HCT116 (cell line): ENCODE measurements around the gene NCBP2L.

Experiments used
- CTCF ChIP-seq, 3 experiments: fragments of 200-600 bp in 1 of 3; sonication (generic) in 1 of 3; IDR thresholded peaks in 2 of 3; conservative IDR thresholded peaks in 1 of 3; 2 replicates each; pipeline ENCODE4 v1.5.1; 2012 to 2017; ENCODE audit warnings: low read depth in 2 of 3, low read length in 2 of 3, antibody characterized with exemption in 1 of 3, borderline replicate concordance in 1 of 3, control low read depth in 1 of 3, mild to moderate bottlenecking in 1 of 3, mixed read lengths in 1 of 3, mixed run types in 1 of 3, moderate library complexity in 1 of 3; ENCODE audit not compliant: insufficient read depth in 1 of 3
- EZH2phosphoT487 ChIP-seq: fragments of 200-600 bp; IDR thresholded peaks from 2 replicates; pipeline ENCODE4 v1.6.1; 2018; ENCODE audit warnings: antibody characterized with exemption, borderline replicate concordance
- POLR2A ChIP-seq: IDR thresholded peaks from 2 replicates; pipeline ENCODE4 v1.7.0; 2011; ENCODE audit warnings: borderline replicate concordance; ENCODE audit not compliant: insufficient read depth, insufficient read length; ENCODE audit errors: extremely low read depth
- POLR2AphosphoS5 ChIP-seq: IDR thresholded peaks from 2 replicates; pipeline ENCODE4 v1.6.1; 2011; ENCODE audit warnings: mild to moderate bottlenecking, low read depth, low read length, moderate library complexity
- REST ChIP-seq: IDR thresholded peaks from 2 replicates; pipeline ENCODE4 v1.6.1; 2012; ENCODE audit warnings: low read depth
- YY1 ChIP-seq: IDR thresholded peaks from 2 replicates; pipeline ENCODE4 v1.6.1; 2011; ENCODE audit warnings: low read length, low read depth, moderate library complexity, mild to moderate bottlenecking; ENCODE audit not compliant: insufficient replicate concordance; ENCODE audit errors: extremely low read depth

- TF ChIP-seq REST (no peak), CTCF (IDR thresholded peaks at IDR 0.05 in 2 of 3, conservative IDR thresholded peaks at IDR 0.05 in 1 of 3; ENCODE audit: borderline replicate concordance in 1 of 3, insufficient read depth in 1 of 3, low read depth in 2 of 3, low read length in 2 of 3) (no peak), POLR2AphosphoS5 (no peak), EZH2phosphoT487 (no peak), POLR2A (no peak), YY1 (no peak)
Measured at GRCh38 chrX:107764845-107765608, 12.5 kb upstream of the NCBP2L start.
